Activated B cell treated with CpG ODN at 0.5 μM for 24 hours (primary cell): ENCODE measurements around the gene MLXIPL. TPM values are rescaled to one million over a fixed set of nuclear protein-coding genes. Genes with fewer than 3 reads are reported as not detected.

ENCODE experiments used
- ATAC-seq: fragments of 200-7000 bp; cut with Tn5 transposase; one replicate; pipeline ENCODE4 v1.10.0; 2021; ENCODE audit warnings: low read depth, mild to moderate bottlenecking, moderate library complexity
- CTCF ChIA-PET: fragments of 350-600 bp; sonication (Branson Sonifier 250); formaldehyde crosslinking; loops from one replicate; lab custom pipeline; 2021; ENCODE audit warnings: antibody characterized with exemption; lab: Charles Lee
- POLR2A ChIA-PET: fragments of 350-600 bp; sonication (Branson Sonifier 250); formaldehyde crosslinking; loops from one replicate; lab custom pipeline; 2021; ENCODE audit warnings: antibody characterized with exemption; lab: Charles Lee
- DNase-seq: peaks from one replicate; pipeline ENCODE4 v3.0.0; 2022
- H3K27ac Mint-ChIP-seq: one replicate; pipeline ENCODE4 v1.8.0; 2020; ENCODE audit warnings: mixed read lengths
- H3K27me3 Mint-ChIP-seq: one replicate; pipeline ENCODE4 v1.8.0; 2021; ENCODE audit warnings: mixed read lengths
- H3K36me3 Mint-ChIP-seq: one replicate; pipeline ENCODE4 v1.8.0; 2021; ENCODE audit warnings: low read depth, mixed read lengths
- H3K4me1 Mint-ChIP-seq: one replicate; pipeline ENCODE4 v1.8.0; 2021; ENCODE audit warnings: mixed read lengths
- H3K4me3 Mint-ChIP-seq: one replicate; pipeline ENCODE4 v1.8.0; 2020; ENCODE audit warnings: mild to moderate bottlenecking, mixed read lengths
- H3K9me3 Mint-ChIP-seq: one replicate; pipeline ENCODE4 v1.8.0; 2020; ENCODE audit warnings: mixed read lengths
- intact Hi-C: fragments of 100-400 bp; cut with micrococcal nuclease; formaldehyde crosslinking; loops from one replicate; pipeline ENCODE4 v1.15.1; 2024
- total RNA-seq: library from RNA; stranded (reverse); gene quantifications from 2 replicates; pipeline ENCODE4 v1.2.3, GENCODE V29; 2022
- TF ChIP-seq, protein P1 (sequence below): fragments of 200-600 bp; IDR thresholded peaks from one replicate; pipeline ENCODE4 v1.8.0; 2022; ENCODE audit warnings: antibody characterized with exemption, mild to moderate bottlenecking

Gene MLXIPL
- total RNA-seq, 1 donor from 2014 or later = not detected

DNA sequence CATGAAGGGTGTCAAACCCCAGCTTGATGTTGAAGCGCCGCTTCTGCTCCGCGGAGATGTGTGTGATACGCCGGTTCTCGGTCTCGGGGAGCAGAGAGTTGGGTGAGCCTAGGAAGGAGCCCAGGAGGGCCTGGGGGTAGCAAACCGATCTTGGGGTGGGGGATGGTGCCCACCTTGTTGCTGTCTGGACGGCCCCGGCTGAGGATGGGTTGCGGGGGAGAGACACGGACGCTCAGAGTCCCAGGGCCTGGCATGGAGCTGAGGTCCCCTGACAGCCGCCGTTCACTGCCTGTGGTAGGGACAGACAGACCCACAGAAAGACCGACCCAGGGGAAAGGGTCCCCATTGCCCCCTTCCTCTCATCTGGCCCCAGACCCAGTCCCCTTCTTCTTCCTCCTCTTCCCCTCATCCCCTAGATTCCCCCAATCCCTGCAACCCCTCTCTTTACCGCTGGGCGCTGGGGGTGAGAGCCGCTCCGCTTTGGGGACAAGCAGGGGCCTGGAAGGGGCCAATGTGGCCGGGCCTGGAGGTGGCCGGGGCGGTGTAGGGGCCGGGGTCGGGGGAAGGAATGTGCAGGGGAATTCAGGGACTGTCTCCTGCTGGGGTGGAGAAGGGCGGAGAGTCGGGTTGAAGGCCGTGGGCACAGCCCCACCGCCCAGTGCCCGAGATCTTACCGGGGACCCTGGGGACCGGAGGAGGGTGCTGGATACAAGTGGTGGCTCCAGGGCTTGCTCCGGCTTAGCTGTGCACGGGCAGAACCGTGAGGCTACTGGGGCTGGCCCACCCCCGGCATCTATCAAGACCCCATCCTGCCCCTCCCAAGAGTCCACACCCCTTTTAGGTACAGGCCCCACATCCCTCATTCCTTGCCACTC, 27.9 kb downstream of the MLXIPL start:
- Mint-ChIP-seq H3K27me3 (peaks cover 19% of the 10 kb centered on the region), H3K27ac (no peak overlapping the region), H3K36me3 (no peaks in the 10 kb centered on the region), H3K4me3 (no peak overlapping the region), H3K4me1 (no peaks in the 10 kb centered on the region), H3K9me3 (no peaks in the 10 kb centered on the region)
- ChIA-PET POLR2A (no interaction called here), CTCF (no interaction called here)
- no peak for DNase-seq
- TF ChIP-seq, protein P1, sequence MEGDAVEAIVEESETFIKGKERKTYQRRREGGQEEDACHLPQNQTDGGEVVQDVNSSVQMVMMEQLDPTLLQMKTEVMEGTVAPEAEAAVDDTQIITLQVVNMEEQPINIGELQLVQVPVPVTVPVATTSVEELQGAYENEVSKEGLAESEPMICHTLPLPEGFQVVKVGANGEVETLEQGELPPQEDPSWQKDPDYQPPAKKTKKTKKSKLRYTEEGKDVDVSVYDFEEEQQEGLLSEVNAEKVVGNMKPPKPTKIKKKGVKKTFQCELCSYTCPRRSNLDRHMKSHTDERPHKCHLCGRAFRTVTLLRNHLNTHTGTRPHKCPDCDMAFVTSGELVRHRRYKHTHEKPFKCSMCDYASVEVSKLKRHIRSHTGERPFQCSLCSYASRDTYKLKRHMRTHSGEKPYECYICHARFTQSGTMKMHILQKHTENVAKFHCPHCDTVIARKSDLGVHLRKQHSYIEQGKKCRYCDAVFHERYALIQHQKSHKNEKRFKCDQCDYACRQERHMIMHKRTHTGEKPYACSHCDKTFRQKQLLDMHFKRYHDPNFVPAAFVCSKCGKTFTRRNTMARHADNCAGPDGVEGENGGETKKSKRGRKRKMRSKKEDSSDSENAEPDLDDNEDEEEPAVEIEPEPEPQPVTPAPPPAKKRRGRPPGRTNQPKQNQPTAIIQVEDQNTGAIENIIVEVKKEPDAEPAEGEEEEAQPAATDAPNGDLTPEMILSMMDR = no peak
- intact Hi-C loops = no loop called here
- ATAC-seq = no peak

- no peaks in the 10 kb centered on the region for H3K36me3 Mint-ChIP-seq
- H3K4me1 Mint-ChIP-seq = no peaks in the 10 kb centered on the region
- ChIA-PET POLR2A (no interaction called here), CTCF (no interaction called here)
- no peak for ATAC-seq
- intact Hi-C loops = no loop called here
- no peak overlapping the region for H3K27ac Mint-ChIP-seq
- TF ChIP-seq, protein P1 = no peak
- H3K9me3 Mint-ChIP-seq = no peaks in the 10 kb centered on the region
- DNase-seq = no peak
- peaks cover 19% of the 10 kb centered on the region for H3K27me3 Mint-ChIP-seq
- no peak overlapping the region for H3K4me3 Mint-ChIP-seq
Measured at GRCh38 chr7:73595358-73595757, 29.0 kb downstream of the MLXIPL start.

DNA sequence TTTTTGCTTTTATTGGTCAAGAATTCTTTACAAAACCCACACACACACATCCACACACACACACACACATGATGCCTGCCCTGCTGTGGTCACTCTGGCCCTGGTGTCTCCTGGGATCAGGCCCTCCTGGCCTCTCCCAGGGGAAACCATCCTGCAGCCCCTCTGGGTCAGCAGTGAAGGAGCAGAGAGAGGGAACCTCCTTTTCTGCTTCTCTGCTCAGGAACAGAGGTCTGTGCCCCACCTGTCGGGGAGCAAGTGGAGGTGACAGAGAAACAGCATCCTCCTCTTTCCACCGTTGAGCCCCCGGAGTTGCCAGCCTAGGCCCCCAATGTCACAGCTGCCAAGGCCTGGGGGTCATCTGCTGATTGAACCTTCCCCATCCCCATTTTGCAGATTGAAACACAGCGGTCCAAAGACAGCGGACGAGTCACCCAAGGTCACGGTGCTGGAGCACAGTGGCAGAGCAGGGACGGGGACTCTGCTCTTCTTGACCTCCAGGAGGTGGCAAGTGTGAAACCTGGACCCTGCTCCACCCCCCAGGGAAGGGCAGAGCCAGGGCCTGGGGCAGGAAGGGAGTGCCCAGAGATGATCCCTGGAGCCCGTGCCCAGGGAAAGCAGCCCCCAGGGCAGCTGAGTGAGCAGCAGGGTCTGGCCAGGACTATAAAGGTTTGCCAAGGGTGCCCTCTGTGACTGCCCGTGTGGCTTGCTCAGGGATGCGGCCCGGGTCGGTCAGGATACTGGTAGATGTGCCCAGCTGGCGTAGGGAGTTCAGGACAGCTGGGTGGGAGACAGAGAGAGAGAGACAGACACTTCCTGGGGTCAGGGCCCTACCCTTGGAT, 30.9 kb downstream of the MLXIPL start:
- POLR2A ChIA-PET = interaction anchor here (0.7 kb wide), 1 partner anchor 8 kb away, joined by 4 read pairs; no protein-coding TSS in a partner anchor
- no peak overlapping the region for H3K27ac Mint-ChIP-seq
- no peak for ATAC-seq

DNA sequence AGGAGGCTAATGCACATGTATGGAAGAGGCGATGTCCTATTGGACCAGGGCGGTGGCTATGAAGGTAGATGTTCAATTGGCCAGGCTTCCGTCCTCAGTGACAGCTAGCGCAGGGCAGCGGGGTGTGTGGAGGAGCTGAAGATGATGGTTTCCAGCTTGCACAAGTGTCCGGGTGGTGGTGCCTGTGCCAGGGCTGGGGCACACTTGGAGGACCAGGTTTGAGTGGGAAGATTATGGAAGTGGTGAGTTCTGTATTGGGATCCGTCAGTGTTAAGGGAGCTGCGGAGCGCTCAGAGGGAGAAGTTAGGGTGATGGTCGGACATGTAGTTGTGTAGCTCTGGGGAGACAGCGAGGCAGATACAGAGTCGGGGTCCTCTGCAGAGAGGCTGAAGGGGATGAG, 37.4 kb downstream of the MLXIPL start:
- POLR2A ChIA-PET = no interaction called here

More for the DNA sequence above, 30.9 kb downstream of the MLXIPL start:
- intact Hi-C loops = no loop called here
- Mint-ChIP-seq H3K9me3 (no peaks in the 10 kb centered on the region), H3K4me3 (no peak overlapping the region), H3K4me1 (no peaks in the 10 kb centered on the region), H3K36me3 (no peaks in the 10 kb centered on the region), H3K27me3 (peaks cover 17% of the 10 kb centered on the region)
- TF ChIP-seq, protein P1 = no peak
- DNase-seq = no peak
- CTCF ChIA-PET = no interaction called here

More for the DNA sequence above, 37.4 kb downstream of the MLXIPL start:
- intact Hi-C loops = no loop called here
- no peak for DNase-seq
- Mint-ChIP-seq H3K4me1 (peaks cover 5% of the 10 kb centered on the region), H3K9me3 (no peaks in the 10 kb centered on the region), H3K27ac (no peak overlapping the region), H3K4me3 (no peak overlapping the region), H3K36me3 (no peaks in the 10 kb centered on the region), H3K27me3 (no peaks in the 10 kb centered on the region)
- no peak for ATAC-seq
- TF ChIP-seq, protein P1 = no peak
- CTCF ChIA-PET = no interaction called here
